SK-N-SH treated with all-trans-retinoic acid at 6 μM for 48 hours (cell line): Measurements from ENCODE around the gene NIPSNAP2.

Experiments
- ATAC-seq: fragments of 200-7000 bp; cut with Tn5 transposase; 3 replicates; pipeline ENCODE4 v1.9.1; 2020; ENCODE audit warnings: mild to moderate bottlenecking, moderate library complexity
- ARNTL ChIP-seq: fragments of 450-650 bp; formaldehyde crosslinking; IDR thresholded peaks from 2 replicates; pipeline ENCODE4 v1.5.0; 2020; ENCODE audit warnings: low read depth, mild to moderate bottlenecking, moderate library complexity, borderline replicate concordance
- CREB5 ChIP-seq: fragments of 250-450 bp; sonication (Bioruptor Pico); IDR thresholded peaks from 2 replicates; pipeline ENCODE4 v1.5.1; 2020; ENCODE audit warnings: low read depth, mild to moderate bottlenecking, moderate library complexity
- CSDC2 ChIP-seq: fragments of 250-450 bp; sonication (Bioruptor Pico); IDR thresholded peaks from 2 replicates; pipeline ENCODE4 v1.5.0; 2020; ENCODE audit warnings: mild to moderate bottlenecking, moderate library complexity
- CSRNP3 ChIP-seq: fragments of 250-450 bp; sonication (Bioruptor Pico); IDR thresholded peaks from 2 replicates; pipeline ENCODE4 v1.5.1; 2021; ENCODE audit warnings: mild to moderate bottlenecking, moderate library complexity
- GLIS3 ChIP-seq: fragments of 250-450 bp; sonication (Bioruptor Pico); IDR thresholded peaks from 2 replicates; pipeline ENCODE4 v1.5.0; 2020; ENCODE audit warnings: mild to moderate bottlenecking, moderate library complexity
- ISL1 ChIP-seq: fragments of 250-450 bp; sonication (Bioruptor Pico); IDR thresholded peaks from 2 replicates; pipeline ENCODE4 v2.1.2; 2022; ENCODE audit warnings: mild to moderate bottlenecking, moderate library complexity
- OSR1 ChIP-seq: fragments of 250-450 bp; sonication (Bioruptor Pico); IDR thresholded peaks from 2 replicates; pipeline ENCODE4 v1.8.0; 2022; ENCODE audit warnings: moderate library complexity, mild to moderate bottlenecking, inconsistent platforms
- PATZ1 ChIP-seq: fragments of 250-450 bp; sonication (Bioruptor Pico); IDR thresholded peaks from 2 replicates; pipeline ENCODE4 v1.8.0; 2020; ENCODE audit warnings: mild to moderate bottlenecking, moderate library complexity, borderline replicate concordance
- PPARA ChIP-seq: fragments of 250-450 bp; sonication (Bioruptor Pico); IDR thresholded peaks from 2 replicates; pipeline ENCODE4 v1.5.0; 2020; ENCODE audit warnings: mild to moderate bottlenecking, borderline replicate concordance
- RARB ChIP-seq: fragments of 250-450 bp; sonication (Bioruptor Pico); IDR thresholded peaks from 2 replicates; pipeline ENCODE4 v1.8.0; 2021; ENCODE audit warnings: mild to moderate bottlenecking, moderate library complexity
- TCF4 ChIP-seq: fragments of 250-450 bp; sonication (Bioruptor Pico); IDR thresholded peaks from 2 replicates; pipeline ENCODE4 v1.8.0; 2021; ENCODE audit warnings: mild to moderate bottlenecking, moderate library complexity, borderline replicate concordance
- TOX ChIP-seq: fragments of 250-450 bp; sonication (Bioruptor Pico); IDR thresholded peaks from 2 replicates; pipeline ENCODE4 v1.8.0; 2021; ENCODE audit warnings: mild to moderate bottlenecking, moderate library complexity, borderline replicate concordance
- TSHZ2 ChIP-seq: fragments of 250-450 bp; sonication (Bioruptor Pico); IDR thresholded peaks from 2 replicates; pipeline ENCODE4 v1.5.0; 2020; ENCODE audit warnings: mild to moderate bottlenecking, moderate library complexity
- ZFP3 ChIP-seq: fragments of 250-450 bp; sonication (Bioruptor Pico); IDR thresholded peaks from 2 replicates; pipeline ENCODE4 v1.5.0; 2020; ENCODE audit warnings: mild to moderate bottlenecking, moderate library complexity
- ZFP30 ChIP-seq: fragments of 450-650 bp; formaldehyde crosslinking; IDR thresholded peaks from 2 replicates; pipeline ENCODE4 v1.5.0; 2022; ENCODE audit warnings: mild to moderate bottlenecking, moderate library complexity
- ZNF565 ChIP-seq: fragments of 450-650 bp; formaldehyde crosslinking; conservative IDR thresholded peaks from 2 replicates; pipeline ENCODE4 v1.5.0; 2020; ENCODE audit warnings: low read depth, mild to moderate bottlenecking, moderate library complexity
- ZNF70 ChIP-seq: fragments of 450-650 bp; formaldehyde crosslinking; IDR thresholded peaks from 2 replicates; pipeline ENCODE4 v1.5.0; 2020; ENCODE audit warnings: mild to moderate bottlenecking, moderate library complexity
- ZNF8 ChIP-seq: fragments of 450-650 bp; formaldehyde crosslinking; IDR thresholded peaks from 2 replicates; pipeline ENCODE4 v1.5.0; 2020; ENCODE audit warnings: mild to moderate bottlenecking, moderate library complexity

Gene NIPSNAP2

GRCh38 chr7:56009695-56010094 lies 45.3 kb downstream of the NIPSNAP2 start:
- no peak for ATAC-seq
- TF ChIP-seq PPARA (CRISPR knock-in tag): no peak
- no peak for TF ChIP-seq TSHZ2 (CRISPR knock-in tag)
- TF ChIP-seq PATZ1 (CRISPR knock-in tag): no peak
- no peak for TF ChIP-seq CSRNP3 (CRISPR knock-in tag)
- TF ChIP-seq CSDC2 (CRISPR knock-in tag): no peak
- TF ChIP-seq ZNF565: no peak
- TF ChIP-seq TCF4: no peak
- TF ChIP-seq GLIS3 (CRISPR knock-in tag): no peak
- no peak for TF ChIP-seq ZFP3 (CRISPR knock-in tag)
- no peak for TF ChIP-seq RARB (CRISPR knock-in tag)
- TF ChIP-seq ZFP30 (CRISPR knock-in tag): no peak
- TF ChIP-seq CREB5 (CRISPR knock-in tag): no peak
- TF ChIP-seq TOX (CRISPR knock-in tag): no peak
- TF ChIP-seq ZNF8: no peak
- no peak for TF ChIP-seq ZNF70 (CRISPR knock-in tag)

- ATAC-seq: peak; percentile 33; the same call in 2 of the 3 replicates
- TF ChIP-seq ISL1 (CRISPR knock-in tag): peak; percentile 16; the same call in 1 of the 2 replicates
Observed at GRCh38 chr7:56017015-56017414, 52.6 kb downstream of the NIPSNAP2 start.

- TF ChIP-seq CREB5 (CRISPR knock-in tag): no peak
- TF ChIP-seq CSDC2 (CRISPR knock-in tag): no peak
- TF ChIP-seq PPARA (CRISPR knock-in tag): no peak
- no peak for TF ChIP-seq RARB (CRISPR knock-in tag)
- TF ChIP-seq ZNF70 (CRISPR knock-in tag): no peak
- TF ChIP-seq GLIS3 (CRISPR knock-in tag): no peak
- TF ChIP-seq OSR1 (CRISPR knock-in tag): no peak
- TF ChIP-seq ARNTL (CRISPR knock-in tag): no peak
- TF ChIP-seq ZNF8: no peak
- TF ChIP-seq TOX (CRISPR knock-in tag): no peak
- no peak for TF ChIP-seq TSHZ2 (CRISPR knock-in tag)
- TF ChIP-seq TCF4: no peak
- no peak for ATAC-seq
Observed at GRCh38 chr7:56019501-56019900, 55.1 kb downstream of the NIPSNAP2 start.
